Measurements from ENCODE around the gene RAI1. TPM values are rescaled to one million over a fixed set of nuclear protein-coding genes. Genes with fewer than 3 reads are reported as not detected.
A peak's percentile ranks its signal among the peaks of the same experiment; 100 is the strongest.

The RAI1 gene
- total RNA-seq, 2 donors from 2014 or later, result 35.9 to 42.9 TPM

- Histone ChIP-seq H3K4me1 (ENCODE audit: control insufficient read depth, insufficient read depth, low read length) (peaks cover 19% of the 10 kb centered on the region), H3K36me3 (ENCODE audit: control insufficient read depth, insufficient read depth, low read length) (peaks cover 4% of the 10 kb centered on the region), H3K27me3 (ENCODE audit: control insufficient read depth, insufficient read depth, low read length, poor library complexity, severe bottlenecking) (no peaks in the 10 kb centered on the region), H3K4me3 (ENCODE audit: low read length) (no peak overlapping the region), H3K9me3 (ENCODE audit: control insufficient read depth, low read length) (no peaks in the 10 kb centered on the region), H3K9ac (ENCODE audit: extremely low read depth, low read length, poor library complexity, severe bottlenecking) (no peak overlapping the region), H3K27ac (ENCODE audit: low read depth, low read length) (no peak overlapping the region)
- Mint-ChIP-seq H3K27ac (peak overlapping the region; percentile 67), H3K4me1 (peaks cover 29% of the 10 kb centered on the region), H3K36me3 (ENCODE audit: low read depth) (peaks cover 13% of the 10 kb centered on the region), H3K4me3 (no peak overlapping the region), H3K27me3 (ENCODE audit: insufficient read depth) (peaks cover 47% of the 10 kb centered on the region), H3K9me3 (no peaks in the 10 kb centered on the region)
- TF ChIP-seq, protein P1, sequence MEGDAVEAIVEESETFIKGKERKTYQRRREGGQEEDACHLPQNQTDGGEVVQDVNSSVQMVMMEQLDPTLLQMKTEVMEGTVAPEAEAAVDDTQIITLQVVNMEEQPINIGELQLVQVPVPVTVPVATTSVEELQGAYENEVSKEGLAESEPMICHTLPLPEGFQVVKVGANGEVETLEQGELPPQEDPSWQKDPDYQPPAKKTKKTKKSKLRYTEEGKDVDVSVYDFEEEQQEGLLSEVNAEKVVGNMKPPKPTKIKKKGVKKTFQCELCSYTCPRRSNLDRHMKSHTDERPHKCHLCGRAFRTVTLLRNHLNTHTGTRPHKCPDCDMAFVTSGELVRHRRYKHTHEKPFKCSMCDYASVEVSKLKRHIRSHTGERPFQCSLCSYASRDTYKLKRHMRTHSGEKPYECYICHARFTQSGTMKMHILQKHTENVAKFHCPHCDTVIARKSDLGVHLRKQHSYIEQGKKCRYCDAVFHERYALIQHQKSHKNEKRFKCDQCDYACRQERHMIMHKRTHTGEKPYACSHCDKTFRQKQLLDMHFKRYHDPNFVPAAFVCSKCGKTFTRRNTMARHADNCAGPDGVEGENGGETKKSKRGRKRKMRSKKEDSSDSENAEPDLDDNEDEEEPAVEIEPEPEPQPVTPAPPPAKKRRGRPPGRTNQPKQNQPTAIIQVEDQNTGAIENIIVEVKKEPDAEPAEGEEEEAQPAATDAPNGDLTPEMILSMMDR (conservative IDR thresholded peaks at IDR 0.05), result no peak
- DNase-seq, result no peak
- 91 to 94% methylated on average over 10 to 15 of the region's 15 CpGs for WGBS, 2 experiments (ENCODE audit: insufficient coverage in 1 of 2, insufficient read length in 1 of 2)
Measured at GRCh38 chr17:17709815-17710321, 28.6 kb downstream of the RAI1 start.

- no peaks in the 10 kb centered on the region for H3K27me3 ChIP-seq (ENCODE audit: control insufficient read depth, insufficient read depth, low read length, poor library complexity, severe bottlenecking)
- H3K4me3 ChIP-seq (ENCODE audit: low read length), result no peak overlapping the region
- H3K9me3 ChIP-seq (ENCODE audit: control insufficient read depth, low read length), result no peaks in the 10 kb centered on the region
- Mint-ChIP-seq H3K4me3 (no peak overlapping the region), H3K27me3 (ENCODE audit: insufficient read depth) (peaks cover 47% of the 10 kb centered on the region), H3K9me3 (no peaks in the 10 kb centered on the region), H3K36me3 (ENCODE audit: low read depth) (peaks cover 8% of the 10 kb centered on the region), H3K27ac (peak overlapping the region; percentile 92), H3K4me1 (peaks cover 29% of the 10 kb centered on the region)
- H3K4me1 ChIP-seq (ENCODE audit: control insufficient read depth, insufficient read depth, low read length), result peaks cover 19% of the 10 kb centered on the region
- TF ChIP-seq, protein P1 (conservative IDR thresholded peaks at IDR 0.05), result peak; percentile 33
- H3K9ac ChIP-seq (ENCODE audit: extremely low read depth, low read length, poor library complexity, severe bottlenecking), result peak overlapping the region; percentile 20
- DNase-seq, result peak; percentile 71
- H3K36me3 ChIP-seq (ENCODE audit: control insufficient read depth, insufficient read depth, low read length), result no peaks in the 10 kb centered on the region
- 83 to 87% methylated on average over 1 to 4 of the region's 4 CpGs for WGBS, 2 experiments (ENCODE audit: insufficient coverage in 1 of 2, insufficient read length in 1 of 2)
- no peak overlapping the region for H3K27ac ChIP-seq (ENCODE audit: low read depth, low read length)
Measured at GRCh38 chr17:17710355-17710727, 29.1 kb downstream of the RAI1 start.

DNA sequence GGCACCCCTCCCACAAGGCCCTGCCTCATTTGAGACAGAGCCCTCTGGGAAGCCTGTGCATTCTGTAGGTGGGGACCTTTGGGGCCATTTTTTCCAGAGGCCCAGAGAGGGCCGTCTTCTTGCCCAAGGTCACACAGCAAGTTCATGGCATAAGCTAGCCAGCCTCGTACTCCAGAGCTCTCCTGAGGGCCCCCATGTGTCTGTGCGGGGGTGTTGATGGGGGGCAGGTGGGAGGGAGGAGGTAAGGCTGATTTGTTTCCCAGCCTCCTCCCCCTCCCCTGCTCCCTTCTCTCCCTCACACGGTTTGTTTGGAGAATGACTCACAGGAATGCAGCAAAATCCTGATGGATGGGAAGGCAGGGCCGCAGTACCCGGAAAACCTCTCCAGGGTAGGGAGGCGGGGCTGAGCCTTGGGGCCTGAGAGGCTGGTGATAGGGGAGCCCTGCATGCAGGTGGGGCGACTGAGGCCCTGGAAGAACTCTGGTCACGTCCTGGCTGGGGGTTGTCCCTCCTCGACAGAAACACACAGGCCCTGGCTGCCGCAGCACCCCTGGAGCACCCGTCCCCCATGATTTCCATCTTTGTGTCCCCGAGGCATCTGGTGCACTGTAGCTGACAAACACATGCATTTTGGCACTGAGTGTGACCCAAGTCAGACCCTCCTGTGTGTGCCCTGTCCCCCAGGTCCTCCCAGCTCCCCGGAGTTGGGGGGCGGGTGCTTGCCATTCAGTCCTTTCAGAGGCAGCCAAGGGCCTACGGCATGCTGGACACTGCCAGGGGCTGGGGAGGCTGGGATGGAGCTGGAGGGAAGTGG lies 29.7 kb downstream of the RAI1 start:
- peak; percentile 98 for DNase-seq
- Mint-ChIP-seq H3K4me3 (no peak overlapping the region), H3K27ac (peak overlapping the region; percentile 92), H3K36me3 (ENCODE audit: low read depth) (peaks cover 7% of the 10 kb centered on the region), H3K27me3 (ENCODE audit: insufficient read depth) (peaks cover 47% of the 10 kb centered on the region), H3K4me1 (peaks cover 29% of the 10 kb centered on the region), H3K9me3 (no peaks in the 10 kb centered on the region)
- H3K4me1 ChIP-seq (ENCODE audit: control insufficient read depth, insufficient read depth, low read length), result peaks cover 19% of the 10 kb centered on the region
- TF ChIP-seq, protein P1 (conservative IDR thresholded peaks at IDR 0.05), result no peak
- H3K9ac ChIP-seq (ENCODE audit: extremely low read depth, low read length, poor library complexity, severe bottlenecking), result peak overlapping the region; percentile 52
- H3K4me3 ChIP-seq (ENCODE audit: low read length), result no peak overlapping the region
- no peaks in the 10 kb centered on the region for H3K36me3 ChIP-seq (ENCODE audit: control insufficient read depth, insufficient read depth, low read length)
- WGBS, 2 experiments (ENCODE audit: insufficient coverage in 1 of 2, insufficient read length in 1 of 2), result 32 to 45% methylated on average over 10 to 15 of the region's 16 CpGs
- no peaks in the 10 kb centered on the region for H3K9me3 ChIP-seq (ENCODE audit: control insufficient read depth, low read length)
- peak overlapping the region; percentile 66 for H3K27ac ChIP-seq (ENCODE audit: low read depth, low read length)
- no peaks in the 10 kb centered on the region for H3K27me3 ChIP-seq (ENCODE audit: control insufficient read depth, insufficient read depth, low read length, poor library complexity, severe bottlenecking)

Measured in endodermal cell (in vitro differentiated cells).